ENCODE results near the gene CASTOR2. TPM values are rescaled to one million over a fixed set of nuclear protein-coding genes. Genes with fewer than 3 reads are reported as not detected.

CASTOR2 gene
- total RNA-seq, 1 donor from 2014 or later: 79.8 TPM

- Mint-ChIP-seq H3K27ac (peak overlapping the region; percentile 85), H3K9me3 (ENCODE audit: low read depth) (no peaks in the 10 kb centered on the region), H3K4me1 (ENCODE audit: low read depth) (peaks cover 26% of the 10 kb centered on the region), H3K27me3 (no peaks in the 10 kb centered on the region), H3K36me3 (ENCODE audit: insufficient read depth) (peaks cover 8% of the 10 kb centered on the region), H3K4me3 (ENCODE audit: low read depth) (no peak overlapping the region)
- no peak for DNase-seq (ENCODE audit: low spot score, unreplicated experiment)
- no peak for TF ChIP-seq CTCF (IDR thresholded peaks at IDR 0.05; ENCODE audit: unreplicated experiment)
Observed at GRCh38 chr7:75039709-75040108, 75.2 kb downstream of the CASTOR2 start.

GRCh38 chr7:75040512-75040911 is 76.0 kb downstream of the CASTOR2 start:
- Mint-ChIP-seq H3K36me3 (ENCODE audit: insufficient read depth) (peaks cover 8% of the 10 kb centered on the region), H3K27me3 (no peaks in the 10 kb centered on the region), H3K4me3 (ENCODE audit: low read depth) (no peak overlapping the region), H3K4me1 (ENCODE audit: low read depth) (peaks cover 26% of the 10 kb centered on the region), H3K27ac (peak overlapping the region; percentile 85), H3K9me3 (ENCODE audit: low read depth) (no peaks in the 10 kb centered on the region)
- DNase-seq (ENCODE audit: low spot score, unreplicated experiment): no peak
- TF ChIP-seq CTCF (IDR thresholded peaks at IDR 0.05; ENCODE audit: unreplicated experiment): no peak

GRCh38 chr7:75042286-75042685 is 77.8 kb downstream of the CASTOR2 start:
- no peak for TF ChIP-seq CTCF (IDR thresholded peaks at IDR 0.05; ENCODE audit: unreplicated experiment)
- Mint-ChIP-seq H3K9me3 (ENCODE audit: low read depth) (no peaks in the 10 kb centered on the region), H3K4me3 (ENCODE audit: low read depth) (no peak overlapping the region), H3K27me3 (no peaks in the 10 kb centered on the region), H3K4me1 (ENCODE audit: low read depth) (peaks cover 36% of the 10 kb centered on the region), H3K36me3 (ENCODE audit: insufficient read depth) (peaks cover 10% of the 10 kb centered on the region), H3K27ac (no peak overlapping the region)
- no peak for DNase-seq (ENCODE audit: low spot score, unreplicated experiment)

- no peak for TF ChIP-seq CTCF (IDR thresholded peaks at IDR 0.05; ENCODE audit: unreplicated experiment)
- Mint-ChIP-seq H3K4me1 (ENCODE audit: low read depth) (peaks cover 36% of the 10 kb centered on the region), H3K27ac (no peak overlapping the region), H3K36me3 (ENCODE audit: insufficient read depth) (peaks cover 10% of the 10 kb centered on the region), H3K27me3 (no peaks in the 10 kb centered on the region), H3K9me3 (ENCODE audit: low read depth) (no peaks in the 10 kb centered on the region), H3K4me3 (ENCODE audit: low read depth) (no peak overlapping the region)
- no peak for DNase-seq (ENCODE audit: low spot score, unreplicated experiment)
Observed at GRCh38 chr7:75042831-75043703, 78.6 kb downstream of the CASTOR2 start.

- no peaks in the 10 kb centered on the region for H3K9me3 Mint-ChIP-seq (ENCODE audit: low read depth)
- no peaks in the 10 kb centered on the region for H3K27me3 Mint-ChIP-seq
- no peak for DNase-seq (ENCODE audit: low spot score, unreplicated experiment)
- peaks cover 16% of the 10 kb centered on the region for H3K36me3 Mint-ChIP-seq (ENCODE audit: insufficient read depth)
- peaks cover 16% of the 10 kb centered on the region for H3K4me1 Mint-ChIP-seq (ENCODE audit: low read depth)
- TF ChIP-seq CTCF (IDR thresholded peaks at IDR 0.05; ENCODE audit: unreplicated experiment): no peak
- no peak overlapping the region for H3K4me3 Mint-ChIP-seq (ENCODE audit: low read depth)
- H3K27ac Mint-ChIP-seq: peak overlapping the region; percentile 78
Observed at GRCh38 chr7:75045881-75046280, 81.4 kb downstream of the CASTOR2 start.
